ENCODE measurements around the gene HDAC4. TPM values are rescaled to one million over a fixed set of nuclear protein-coding genes. Genes with fewer than 3 reads are reported as not detected.

Gene HDAC4
- total and polyA plus RNA-seq, 3 donors from 2014 or later, result 29.0 to 67.5 (median 58.7) TPM

GRCh38 chr2:239169311-239170048 lies 231.3 kb downstream of the HDAC4 start:
- no peak overlapping the region for H3K4me3 ChIP-seq
- H3K27ac ChIP-seq, result no peak overlapping the region
- H3K27me3 ChIP-seq, result no peaks in the 10 kb centered on the region
- TF ChIP-seq CTCF (IDR thresholded peaks at IDR 0.05) (no peak), POLR2A (IDR thresholded peaks at IDR 0.05) (no peak)
- no peaks in the 10 kb centered on the region for H3K4me1 ChIP-seq
- WGBS, 2 donors, result 93 to 97% methylated on average over 15 to 27 of the region's 27 CpGs
- intact Hi-C loops (cut with DNase I; ENCODE audit: low total_unique reads), result no loop called here
- no peak for DNase-seq
- H3K36me3 ChIP-seq (ENCODE audit: low read depth, missing control alignments), result no peaks in the 10 kb centered on the region
- H3K9me3 ChIP-seq, result no peaks in the 10 kb centered on the region

GRCh38 chr2:239168575-239168974 lies 232.2 kb downstream of the HDAC4 start:
- H3K27me3 ChIP-seq, result no peaks in the 10 kb centered on the region
- WGBS, 2 donors, result 94 to 96% methylated on average over 21 to 22 of the region's 22 CpGs
- intact Hi-C loops (cut with DNase I; ENCODE audit: low total_unique reads), result no loop called here
- no peaks in the 10 kb centered on the region for H3K36me3 ChIP-seq (ENCODE audit: low read depth, missing control alignments)
- no peak for DNase-seq
- H3K9me3 ChIP-seq, result no peaks in the 10 kb centered on the region
- no peak for TF ChIP-seq CTCF (IDR thresholded peaks at IDR 0.05)
- no peak for TF ChIP-seq POLR2A (IDR thresholded peaks at IDR 0.05)
- H3K4me1 ChIP-seq, result no peaks in the 10 kb centered on the region
- no peak overlapping the region for H3K27ac ChIP-seq
- H3K4me3 ChIP-seq, result no peak overlapping the region

GRCh38 chr2:239167766-239168444 lies 232.9 kb downstream of the HDAC4 start:
- no peaks in the 10 kb centered on the region for H3K36me3 ChIP-seq (ENCODE audit: low read depth, missing control alignments)
- no peaks in the 10 kb centered on the region for H3K4me1 ChIP-seq
- H3K27ac ChIP-seq, result no peak overlapping the region
- H3K4me3 ChIP-seq, result no peak overlapping the region
- 96% methylated on average over 25 to 26 of the region's 26 CpGs for WGBS, 2 donors
- DNase-seq, result no peak
- H3K9me3 ChIP-seq, result no peaks in the 10 kb centered on the region
- intact Hi-C loops (cut with DNase I; ENCODE audit: low total_unique reads), result no loop called here
- H3K27me3 ChIP-seq, result no peaks in the 10 kb centered on the region
- TF ChIP-seq CTCF (IDR thresholded peaks at IDR 0.05) (no peak), POLR2A (IDR thresholded peaks at IDR 0.05) (no peak)

- TF ChIP-seq CTCF (IDR thresholded peaks at IDR 0.05) (no peak), POLR2A (IDR thresholded peaks at IDR 0.05) (no peak)
- no peaks in the 10 kb centered on the region for H3K27me3 ChIP-seq
- no peak overlapping the region for H3K27ac ChIP-seq
- no peaks in the 10 kb centered on the region for H3K36me3 ChIP-seq (ENCODE audit: low read depth, missing control alignments)
- H3K9me3 ChIP-seq, result no peaks in the 10 kb centered on the region
- no peaks in the 10 kb centered on the region for H3K4me1 ChIP-seq
- DNase-seq, result no peak
- intact Hi-C loops (cut with DNase I; ENCODE audit: low total_unique reads), result no loop called here
- H3K4me3 ChIP-seq, result no peak overlapping the region
- WGBS, 2 donors, result 94% methylated on average over 9 to 15 of the region's 15 CpGs
Measured at GRCh38 chr2:239167011-239167673, 233.7 kb downstream of the HDAC4 start.

Measured in testis (tissue), 3 donors.